Common myeloid progenitor, CD34-positive (primary cell): ENCODE data around the gene HDLBP.

ENCODE experiments used
- CTCF ChIA-PET: fragments of 350-600 bp; sonication (Branson Sonifier 250); formaldehyde crosslinking; loops from one replicate; lab custom pipeline; 2021; ENCODE audit warnings: antibody characterized with exemption; lab: Charles Lee
- POLR2A ChIA-PET: fragments of 350-600 bp; sonication (Branson Sonifier 250); formaldehyde crosslinking; loops from one replicate; lab custom pipeline; 2021; ENCODE audit warnings: antibody characterized with exemption; lab: Charles Lee
- DNase-seq, 3 donors: peaks; one replicate each; pipeline versions ENCODE4 v3.0.0 to v3.0.0-alpha.2; 2013
- H3K27ac ChIP-seq, 2 experiments: 1 replicate in 1 of 2; 2 replicates in 1 of 2; pipeline ENCODE4 v1.7.0; 2013; ENCODE audit warnings: inconsistent platforms in 2 of 2, low read length in 2 of 2, mild to moderate bottlenecking in 2 of 2, low read depth in 1 of 2, moderate library complexity in 1 of 2; ENCODE audit not compliant: severe bottlenecking in 2 of 2, insufficient read depth in 1 of 2, poor library complexity in 1 of 2
- H3K27me3 ChIP-seq, 5 experiments: replicated peaks in 2 of 5; 1 replicate in 3 of 5; 2 replicates in 2 of 5; pipeline versions ENCODE4 v1.6.1 to v1.7.0; 2013; ENCODE audit warnings: low read length in 4 of 5, mild to moderate bottlenecking in 2 of 5, moderate library complexity in 2 of 5, inconsistent platforms in 1 of 5; ENCODE audit not compliant: insufficient read depth in 5 of 5, control insufficient read depth in 4 of 5
- H3K36me3 ChIP-seq, 4 experiments: 1 replicate in 2 of 4; 2 replicates in 2 of 4; pipeline versions ENCODE4 v1.6.1 to v1.7.0; 2013; ENCODE audit warnings: low read length in 3 of 4, control low read depth in 1 of 4, mild to moderate bottlenecking in 1 of 4; ENCODE audit not compliant: control insufficient read depth in 4 of 4, insufficient read depth in 4 of 4
- H3K4me1 ChIP-seq, 4 experiments: 1 replicate in 3 of 4; 2 replicates in 1 of 4; pipeline versions ENCODE4 v1.6.1 to v1.7.1; 2013; ENCODE audit warnings: low read length in 3 of 4, mild to moderate bottlenecking in 3 of 4, control low read depth in 1 of 4, inconsistent platforms in 1 of 4, moderate library complexity in 1 of 4; ENCODE audit not compliant: control insufficient read depth in 4 of 4, insufficient read depth in 4 of 4; ENCODE audit errors: control extremely low read depth in 1 of 4
- H3K4me3 ChIP-seq, 7 experiments: 1 replicate in 4 of 7; 2 replicates in 3 of 7; pipeline versions ENCODE4 v1.5.1 to v1.7.0; 2013; ENCODE audit warnings: mild to moderate bottlenecking in 7 of 7, low read length in 6 of 7, moderate library complexity in 6 of 7, inconsistent platforms in 2 of 7, low read depth in 2 of 7, control low read depth in 1 of 7; ENCODE audit not compliant: insufficient read depth in 4 of 7, control insufficient read depth in 1 of 7; ENCODE audit errors: extremely low read depth in 1 of 7
- H3K9me3 ChIP-seq, 5 experiments: 1 replicate in 4 of 5; 2 replicates in 1 of 5; pipeline versions ENCODE4 v1.6.1 to v1.7.1; 2013; ENCODE audit warnings: low read length in 4 of 5, mild to moderate bottlenecking in 2 of 5, inconsistent platforms in 1 of 5, low read depth in 1 of 5, moderate library complexity in 1 of 5; ENCODE audit not compliant: control insufficient read depth in 4 of 5, insufficient read depth in 2 of 5; ENCODE audit errors: control extremely low read depth in 1 of 5
- WGBS: methylation state at CpG from one replicate; pipeline ENCODE4 v1.1.5; 2013; ENCODE audit not compliant: insufficient coverage; 5-methylcytosine and 5-hydroxymethylcytosine counted together

The HDLBP gene

DNA sequence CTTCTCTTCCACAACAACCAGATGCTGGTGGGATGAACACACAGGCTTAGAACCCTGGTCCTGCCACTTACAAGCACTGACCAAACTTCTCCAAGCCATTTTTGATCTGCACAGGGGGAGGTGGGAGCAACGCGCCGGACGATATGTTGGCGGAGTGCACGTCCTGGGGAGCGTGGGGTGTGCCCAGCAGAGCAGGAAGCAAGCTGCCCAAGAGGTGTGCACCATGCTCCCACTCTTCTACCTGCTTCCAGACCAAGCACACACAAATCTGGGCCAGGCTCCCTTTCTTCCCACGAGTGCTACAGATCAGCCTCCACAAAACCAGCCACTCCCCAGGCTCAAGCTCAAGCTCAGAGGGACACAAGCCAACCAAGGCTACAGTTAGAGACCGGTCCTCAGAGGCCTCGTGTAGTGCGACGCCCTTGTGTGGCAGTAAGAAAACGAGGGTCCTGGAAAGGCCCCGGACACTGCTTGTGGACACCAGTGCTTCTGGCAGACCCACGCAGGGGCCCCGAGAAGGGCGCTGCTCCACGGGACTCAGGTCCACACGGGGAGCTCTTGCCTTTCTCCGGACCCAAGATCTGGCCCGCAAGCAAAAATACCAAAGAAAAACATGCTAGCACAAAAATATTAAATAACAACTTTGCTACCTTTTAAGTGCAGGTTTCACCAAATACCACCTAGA lies 75.0 kb downstream of the HDLBP start:
- DNase-seq, result no peak
- WGBS, result 96% methylated on average over 19 of the region's 21 CpGs

DNA sequence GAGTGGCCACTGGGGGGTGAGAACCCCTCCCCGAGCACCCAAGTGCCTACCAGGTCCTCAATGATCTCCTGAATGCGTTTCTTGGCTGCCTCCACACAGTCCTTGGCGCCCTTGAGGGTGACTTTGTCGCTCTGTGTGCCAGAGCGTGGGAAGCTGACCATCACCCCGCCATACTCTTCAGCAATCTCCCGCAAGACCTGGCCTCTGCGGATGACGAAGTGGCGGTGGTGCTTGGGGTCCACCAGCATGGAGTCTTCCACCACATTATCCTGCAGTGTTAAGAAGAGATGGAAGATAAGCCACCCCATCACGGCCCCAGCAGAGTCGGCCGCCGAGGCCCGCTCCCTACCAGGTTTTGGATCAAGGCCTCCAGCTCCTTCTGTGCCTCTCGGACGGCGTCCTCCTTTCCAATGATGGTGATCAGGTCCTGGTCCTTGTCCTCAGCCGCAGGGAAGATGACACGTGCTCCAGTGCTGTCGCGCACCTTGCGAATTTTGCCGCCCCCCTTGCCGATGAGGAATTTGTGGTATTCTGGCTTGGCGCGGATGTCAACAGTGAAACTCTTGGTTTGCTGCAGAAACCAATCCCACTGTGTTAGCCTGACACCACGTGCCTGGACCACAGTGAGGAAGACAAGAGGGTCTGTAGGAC lies 75.8 kb downstream of the HDLBP start:
- Histone ChIP-seq H3K36me3 (peaks cover 18 to 97% (median 79%) of the 10 kb centered on the region in 4 experiments), H3K4me1 (no peaks in the 10 kb centered on the region), H3K9me3 (no peaks in the 10 kb centered on the region), H3K27me3 (no peaks in the 10 kb centered on the region), H3K27ac (no peak overlapping the region), H3K4me3 (no peak overlapping the region)
- 95% methylated on average over 28 of the region's 28 CpGs for WGBS
- no peak for DNase-seq
- POLR2A ChIA-PET, result no interaction called here
- CTCF ChIA-PET, result no interaction called here

More for the DNA sequence above, 75.0 kb downstream of the HDLBP start:
- CTCF ChIA-PET, result no interaction called here
- Histone ChIP-seq H3K27ac (no peak overlapping the region), H3K4me3 (no peak overlapping the region), H3K27me3 (no peaks in the 10 kb centered on the region), H3K9me3 (no peaks in the 10 kb centered on the region), H3K36me3 (peaks cover 15 to 94% (median 76%) of the 10 kb centered on the region in 4 experiments), H3K4me1 (no peaks in the 10 kb centered on the region)
- POLR2A ChIA-PET, result no interaction called here

DNA sequence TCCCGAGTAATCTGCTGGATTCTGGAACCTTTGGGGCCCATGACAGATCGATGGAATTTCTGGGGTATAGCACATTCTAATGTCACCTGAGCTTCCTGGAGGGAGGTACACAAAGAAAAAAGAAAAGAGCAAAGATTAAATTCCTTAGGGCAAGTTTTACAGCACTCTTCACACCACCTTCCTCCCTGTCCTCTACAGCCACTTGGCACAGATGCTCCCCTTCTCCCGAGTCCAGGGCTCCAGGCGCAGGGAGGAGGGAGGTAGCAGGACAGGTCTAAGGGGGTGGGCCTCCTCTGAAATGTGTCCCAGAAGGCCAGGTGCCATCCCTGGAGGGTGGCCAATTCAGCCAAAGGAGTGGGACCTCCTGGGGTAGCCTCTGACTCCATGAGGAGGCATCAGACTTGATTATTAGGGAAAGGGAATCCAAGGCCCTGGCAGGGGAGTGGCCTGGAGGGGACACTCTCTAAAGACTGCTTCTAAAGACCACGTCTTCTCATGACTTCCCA lies 76.7 kb downstream of the HDLBP start:
- Histone ChIP-seq H3K36me3 (peaks cover 17 to 97% (median 82%) of the 10 kb centered on the region in 4 experiments), H3K27ac (no peak overlapping the region), H3K27me3 (no peaks in the 10 kb centered on the region), H3K4me1 (no peaks in the 10 kb centered on the region), H3K9me3 (no peaks in the 10 kb centered on the region), H3K4me3 (no peak overlapping the region)
- 91% methylated on average over 4 of the region's 5 CpGs for WGBS
- ChIA-PET POLR2A (no interaction called here), CTCF (no interaction called here)
- DNase-seq, result no peak

DNA sequence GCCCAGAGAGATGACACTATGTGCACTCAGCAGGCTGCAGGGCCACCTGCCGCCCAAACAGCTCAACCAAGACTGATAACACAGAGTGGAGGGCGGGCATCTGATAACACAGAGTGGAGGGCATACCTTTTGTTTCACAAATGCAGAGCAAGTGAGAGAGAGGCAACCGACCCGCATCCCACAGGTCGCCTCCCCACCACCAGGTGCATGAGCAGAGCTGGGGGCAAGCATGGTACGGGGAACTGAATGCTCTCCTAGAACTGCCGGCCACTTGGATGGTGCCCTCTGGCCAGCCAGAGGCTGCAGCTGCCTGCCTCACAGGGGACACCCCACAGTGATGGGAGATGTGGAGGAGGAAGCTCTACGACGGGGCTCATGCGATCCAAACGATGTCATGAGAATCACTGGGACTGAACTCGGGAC lies 77.5 kb downstream of the HDLBP start:
- ChIA-PET POLR2A (no interaction called here), CTCF (no interaction called here)
- no peak for DNase-seq
- Histone ChIP-seq H3K4me3 (no peak overlapping the region), H3K27ac (no peak overlapping the region), H3K4me1 (no peaks in the 10 kb centered on the region), H3K36me3 (peaks cover 17 to 97% (median 82%) of the 10 kb centered on the region in 4 experiments), H3K9me3 (no peaks in the 10 kb centered on the region), H3K27me3 (no peaks in the 10 kb centered on the region)
- 98% methylated on average over 7 of the region's 12 CpGs for WGBS

DNA sequence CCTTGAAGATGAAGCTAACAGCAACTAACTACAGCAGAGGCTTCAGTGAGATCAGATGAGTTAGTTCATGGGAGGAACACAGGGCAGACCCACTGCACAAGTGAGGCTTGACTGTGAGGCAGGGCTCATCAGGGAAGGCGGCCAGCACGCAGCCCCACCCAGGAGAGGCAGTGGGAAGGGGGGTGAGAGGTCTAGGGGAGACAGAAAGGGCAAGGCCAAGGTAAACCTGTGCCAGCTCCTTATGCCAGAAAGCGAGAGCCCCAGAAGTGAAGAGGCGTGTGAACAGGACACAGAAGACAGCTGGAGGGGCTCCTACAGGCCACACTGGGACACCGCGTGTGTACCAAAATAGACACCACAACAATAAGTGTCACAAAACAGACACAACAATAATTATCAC lies 78.4 kb downstream of the HDLBP start:
- Histone ChIP-seq H3K27ac (no peak overlapping the region), H3K36me3 (peaks cover 17 to 96% (median 78%) of the 10 kb centered on the region in 4 experiments), H3K4me1 (no peaks in the 10 kb centered on the region), H3K4me3 (no peak overlapping the region), H3K27me3 (no peaks in the 10 kb centered on the region), H3K9me3 (no peaks in the 10 kb centered on the region)
- WGBS, result 100% methylated on average over 2 of the region's 6 CpGs
- DNase-seq, result no peak
- ChIA-PET CTCF (no interaction called here), POLR2A (no interaction called here)

DNA sequence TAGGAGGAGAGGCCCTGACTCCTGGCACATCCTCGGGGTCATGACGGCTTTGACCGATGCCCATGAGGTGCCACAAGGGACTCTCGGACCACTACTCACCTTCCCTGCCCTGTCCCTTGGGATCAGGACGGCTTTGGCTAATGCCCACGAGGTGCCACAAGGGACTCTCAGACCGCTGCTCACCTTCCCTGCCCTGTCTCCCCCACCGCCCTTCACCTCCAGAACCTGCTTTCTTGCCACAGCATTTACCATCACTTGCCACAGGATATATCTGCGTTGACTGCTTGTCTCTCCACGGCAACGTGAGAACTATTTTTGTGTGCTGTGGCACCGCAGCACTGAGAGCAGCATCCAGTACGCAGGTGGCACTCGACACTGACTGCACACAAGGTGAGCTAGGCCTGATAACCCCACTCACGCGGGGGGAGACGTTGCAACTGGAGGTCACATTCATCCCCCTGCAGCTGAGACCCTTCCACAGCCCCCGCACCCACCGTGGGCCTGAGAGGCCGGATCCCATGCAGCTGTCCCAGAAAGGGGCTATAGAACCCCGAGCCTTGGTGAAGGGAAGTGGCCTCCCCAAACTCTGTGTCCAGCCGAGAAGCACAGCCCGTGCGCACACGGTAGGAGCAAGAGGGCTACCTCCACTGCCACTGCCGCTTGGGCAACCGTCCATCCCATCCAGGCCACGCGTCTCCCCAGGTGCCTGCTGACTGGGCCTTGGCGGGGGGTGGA lies 79.4 kb downstream of the HDLBP start:
- Histone ChIP-seq H3K36me3 (peaks cover 21 to 94% (median 79%) of the 10 kb centered on the region in 4 experiments), H3K27ac (no peak overlapping the region), H3K27me3 (no peaks in the 10 kb centered on the region), H3K4me3 (no peak overlapping the region), H3K9me3 (no peaks in the 10 kb centered on the region), H3K4me1 (no peaks in the 10 kb centered on the region)
- 94% methylated on average over 26 of the region's 30 CpGs for WGBS
- ChIA-PET POLR2A (no interaction called here), CTCF (interaction anchor here (2.1 kb wide), 1 partner anchor 17 kb away, joined by 4 read pairs; no protein-coding TSS in a partner anchor)
- DNase-seq, result no peak
